ENCODE data around the gene LHFPL3. TPM values are rescaled to one million over a fixed set of nuclear protein-coding genes. Genes with fewer than 3 reads are reported as not detected.
"Not testable (repeated sequence)": the region's sequence is repeated elsewhere in the genome, so short reads cannot be mapped to it uniquely, and the experiment has no call there.

Gene LHFPL3
- total RNA-seq, 1 experiment from 2014 or later = not detected

DNA sequence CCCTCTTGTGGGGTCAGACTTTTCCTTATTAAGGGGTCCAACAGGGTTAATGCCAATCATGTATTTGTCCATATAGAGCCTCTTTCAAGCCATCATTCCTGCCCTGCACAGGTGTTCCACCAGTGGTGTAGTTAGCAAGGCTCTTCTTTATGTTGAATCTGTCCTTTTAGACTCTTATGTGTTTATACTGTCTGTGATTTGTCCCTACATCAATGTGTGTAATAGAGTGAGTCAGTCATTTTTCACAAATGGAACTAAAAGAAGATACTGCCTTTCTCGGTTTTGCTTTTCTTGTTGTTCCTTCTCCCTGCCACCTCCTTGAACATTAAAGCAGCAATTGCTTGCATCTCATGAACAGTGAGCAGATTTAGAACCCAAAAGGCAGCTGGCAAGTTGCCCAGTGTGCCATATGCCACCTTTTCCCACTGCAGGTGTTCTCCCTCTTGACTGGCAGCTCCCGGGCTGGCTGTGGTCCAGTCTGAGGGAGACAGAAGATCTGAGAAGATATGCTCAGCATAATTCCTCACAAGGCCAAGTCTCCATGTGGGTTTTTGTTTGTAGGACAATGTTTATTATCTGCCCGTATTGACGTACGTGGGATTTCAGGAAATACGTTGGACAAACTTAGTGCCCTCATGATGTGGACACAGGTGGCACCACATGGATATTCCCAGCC, 154.1 kb downstream of the LHFPL3 start:
- DNase-seq (ENCODE audit: low read depth) = no peak

DNA sequence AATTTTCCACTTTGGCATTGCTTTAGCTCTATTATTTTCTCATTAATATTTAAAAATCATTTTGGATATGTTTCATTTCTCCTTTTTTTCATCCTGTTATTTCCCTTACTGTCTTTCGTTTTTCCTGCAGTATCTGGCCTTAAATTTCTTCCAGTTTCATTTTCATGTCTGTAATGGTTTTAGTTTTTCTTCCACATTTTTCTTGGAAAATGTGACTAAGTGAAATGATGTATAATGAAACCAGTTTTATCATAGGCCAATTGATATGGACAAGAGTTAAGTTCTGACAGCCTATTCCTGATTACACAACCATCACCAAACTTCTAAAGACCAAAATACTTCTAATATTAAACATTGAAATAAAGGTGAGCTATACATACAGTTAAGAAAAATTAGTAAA, 158.5 kb downstream of the LHFPL3 start:
- DNase-seq (ENCODE audit: low read depth) = no peak

DNA sequence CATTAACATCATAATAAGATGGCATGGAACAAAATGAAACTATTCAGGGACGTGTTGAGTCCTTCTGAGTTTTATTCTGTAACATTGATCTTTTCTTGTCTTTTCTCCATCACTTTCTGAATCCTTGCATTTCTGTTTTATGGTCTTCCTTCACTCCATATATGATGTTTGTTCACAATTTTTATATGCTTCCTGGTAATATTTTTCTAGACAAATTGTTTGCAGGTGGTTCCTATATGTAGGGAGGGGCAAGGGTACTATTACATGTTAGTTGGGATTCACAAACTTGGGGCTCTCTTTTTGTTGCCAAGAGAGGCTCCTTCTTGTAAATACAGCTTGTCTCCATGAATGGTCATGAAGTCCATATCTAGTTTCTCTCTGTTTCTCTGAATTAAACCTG, 159.2 kb downstream of the LHFPL3 start:
- DNase-seq (ENCODE audit: low read depth) = no peak

DNA sequence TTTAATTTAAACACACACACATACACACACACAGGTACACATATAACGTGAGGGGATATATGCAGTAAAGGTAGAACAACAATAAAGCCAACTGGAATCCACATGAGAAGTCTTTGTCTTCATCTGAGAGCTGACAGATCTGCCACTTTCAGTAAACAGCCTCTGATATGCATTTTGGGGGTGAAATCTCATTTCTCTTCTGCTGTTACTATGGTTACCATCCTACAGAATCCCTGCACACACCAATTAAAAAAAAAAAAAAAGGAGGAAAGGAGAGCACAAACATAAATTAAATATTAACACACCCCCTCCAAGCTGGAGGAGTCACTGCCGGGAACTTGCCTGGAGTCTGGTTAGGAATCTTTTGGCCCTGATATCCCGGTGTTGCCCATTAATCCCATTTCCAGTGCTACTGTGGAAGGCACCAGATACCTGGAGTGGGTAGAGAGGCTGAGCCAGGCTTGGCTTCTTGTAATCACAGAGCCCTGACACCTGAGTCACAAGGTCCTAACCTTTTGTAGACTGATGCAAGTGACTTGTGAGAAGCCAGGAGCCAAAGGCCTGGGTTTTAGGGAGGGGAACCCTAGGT, 169.1 kb downstream of the LHFPL3 start:
- no peak for DNase-seq (ENCODE audit: low read depth)

DNA sequence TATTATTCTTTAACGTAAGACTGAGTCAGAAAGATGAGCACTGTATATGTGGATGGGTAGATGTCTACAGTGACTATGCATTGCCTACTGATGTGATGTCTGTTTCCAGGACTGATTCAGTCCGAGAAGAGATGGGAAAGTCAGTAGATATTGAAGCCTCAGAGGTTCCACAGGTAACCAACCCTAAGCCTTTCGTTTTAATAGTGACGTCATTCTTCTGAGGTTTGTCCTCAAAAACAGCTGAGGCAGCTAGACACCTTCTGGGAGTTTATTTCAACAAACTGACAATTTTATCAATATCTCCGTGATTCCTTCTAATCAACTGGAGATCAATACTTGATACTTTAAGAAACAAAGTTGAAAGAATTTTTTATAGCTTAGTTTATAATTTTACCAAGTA, 171.6 kb downstream of the LHFPL3 start:
- DNase-seq (ENCODE audit: low read depth) = no peak

DNA sequence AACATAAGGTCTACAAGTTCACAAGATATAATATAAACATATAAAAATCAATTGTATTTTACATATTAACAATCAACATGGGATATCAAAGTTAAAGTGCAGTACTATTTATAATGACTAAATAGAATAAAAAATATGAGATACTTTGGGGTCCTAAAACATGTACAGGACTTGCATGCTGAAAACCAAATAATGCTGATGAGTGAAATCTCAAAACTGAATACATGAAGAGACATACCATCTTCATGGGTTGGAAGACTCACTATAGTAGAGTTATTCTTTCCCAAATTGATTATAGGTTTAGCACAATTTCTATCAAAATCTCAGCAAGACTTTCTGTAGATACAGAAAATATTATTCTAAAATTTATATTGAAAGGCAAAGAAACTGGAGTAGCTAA, 181.5 kb downstream of the LHFPL3 start:
- no peak for DNase-seq (ENCODE audit: low read depth)

DNA sequence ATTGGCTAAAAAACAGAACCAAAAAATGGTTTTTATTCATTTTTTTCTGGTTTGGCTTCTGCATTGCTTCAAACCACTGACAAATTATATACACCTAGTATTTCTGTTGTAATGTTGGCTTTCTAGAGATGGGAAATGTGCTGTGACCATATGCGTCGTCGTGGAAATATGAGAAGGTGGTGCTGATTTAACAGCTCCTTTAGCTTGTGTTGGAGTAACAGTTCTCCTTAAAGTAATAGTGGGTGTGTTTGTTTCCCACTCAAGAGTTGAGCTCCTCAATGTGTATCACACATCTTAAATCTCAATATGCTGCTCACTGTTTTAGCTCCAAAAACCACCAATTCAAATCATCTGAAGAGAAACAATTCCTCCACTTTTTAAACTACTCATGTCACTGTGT, 196.4 kb downstream of the LHFPL3 start:
- no peak for DNase-seq (ENCODE audit: low read depth)

DNA sequence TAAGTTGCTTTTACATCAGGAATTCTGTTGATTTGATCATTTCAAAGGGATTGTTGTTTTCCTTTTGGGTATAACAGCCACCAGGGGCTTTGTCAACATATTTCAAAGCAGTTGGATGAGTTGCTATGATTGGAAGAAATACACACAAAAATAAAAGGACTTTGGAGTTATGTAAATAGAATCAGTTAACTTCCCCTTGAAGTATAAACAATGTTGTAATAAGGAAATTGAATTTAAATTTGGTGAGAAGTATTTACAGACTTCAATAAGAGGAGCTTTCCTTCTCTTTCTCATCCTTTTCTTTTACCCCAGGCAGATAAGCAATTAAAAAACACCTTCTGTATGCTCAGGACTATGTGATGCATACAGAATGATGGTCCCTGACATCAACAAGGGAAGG, 199.7 kb downstream of the LHFPL3 start:
- DNase-seq (ENCODE audit: low read depth) = no peak

DNA sequence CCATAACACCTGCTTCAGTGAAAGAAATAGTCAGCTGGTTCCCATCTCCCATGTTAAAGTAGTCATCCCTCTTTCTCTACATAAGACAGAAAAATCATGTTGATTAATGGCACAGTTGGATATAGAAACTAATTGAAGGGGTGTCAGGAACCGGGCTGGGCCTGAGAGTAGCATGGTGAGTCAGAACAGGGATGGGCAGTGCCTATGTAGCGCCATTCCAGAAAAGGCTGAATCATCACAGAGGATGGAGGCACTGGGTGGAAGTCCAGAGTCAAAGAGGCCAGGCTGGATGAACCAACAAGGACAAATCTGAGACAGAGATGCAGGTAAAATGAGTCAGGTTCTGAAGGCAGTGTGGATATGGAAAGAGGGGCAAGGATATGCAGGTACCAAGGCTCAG, 201.2 kb downstream of the LHFPL3 start:
- no peak for DNase-seq (ENCODE audit: low read depth)

DNA sequence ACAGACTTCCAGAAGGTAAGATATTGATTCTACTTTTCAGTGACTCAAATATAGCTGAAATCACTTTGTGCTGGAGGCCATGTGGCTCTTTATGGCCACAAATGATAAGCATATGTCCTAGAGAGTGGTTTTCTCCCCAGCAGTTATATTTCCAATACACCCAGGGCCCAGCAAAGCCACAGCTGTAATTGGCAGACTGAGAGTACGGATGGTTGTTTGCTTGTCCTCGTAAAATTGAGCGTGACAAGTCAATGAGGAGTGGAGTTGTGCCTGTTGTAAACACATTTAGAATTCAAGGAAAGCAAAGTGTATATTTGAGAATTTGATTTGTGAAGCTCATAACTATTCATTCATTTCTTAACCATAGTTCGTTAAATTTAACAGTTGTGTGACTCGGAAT, 201.8 kb downstream of the LHFPL3 start:
- DNase-seq (ENCODE audit: low read depth) = no peak

DNA sequence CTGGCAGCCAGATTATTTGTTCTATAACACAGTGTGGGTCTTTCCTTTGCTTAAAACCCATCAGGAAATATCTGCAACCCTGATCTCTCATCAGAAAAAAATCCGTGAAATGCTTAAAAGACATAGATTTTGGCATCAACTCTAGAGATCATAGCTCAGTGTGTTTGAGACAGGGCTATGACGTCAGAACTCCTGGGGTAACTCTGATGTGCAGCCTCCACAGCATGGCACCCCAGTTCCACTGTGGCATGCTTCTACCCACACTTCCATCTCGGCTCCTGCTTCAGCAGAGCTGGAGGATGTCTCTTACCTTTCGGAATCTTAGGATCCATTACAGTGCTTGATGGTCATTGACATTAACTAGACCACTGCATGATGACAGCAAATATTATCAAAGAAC, 205.7 kb downstream of the LHFPL3 start:
- DNase-seq (ENCODE audit: low read depth) = no peak

DNA sequence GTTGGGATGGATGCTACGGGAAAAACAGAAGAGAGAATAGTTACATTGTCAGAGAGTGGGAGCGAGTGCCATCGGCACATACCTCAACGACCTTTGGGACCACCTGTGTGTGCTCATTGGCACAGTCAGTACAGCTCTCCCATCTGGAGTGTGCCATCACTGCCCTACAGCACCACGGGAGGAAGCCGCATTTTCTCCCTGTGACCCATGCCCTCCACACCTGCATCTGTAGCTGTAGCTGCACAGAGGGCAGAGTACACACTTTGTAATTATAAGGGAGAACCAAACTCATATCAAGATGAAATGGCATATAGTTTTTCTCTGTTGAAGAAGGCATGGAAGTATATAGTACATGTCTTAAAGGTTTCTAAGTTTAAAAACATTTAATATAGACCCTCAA, 207.4 kb downstream of the LHFPL3 start:
- no peak for DNase-seq (ENCODE audit: low read depth)

DNA sequence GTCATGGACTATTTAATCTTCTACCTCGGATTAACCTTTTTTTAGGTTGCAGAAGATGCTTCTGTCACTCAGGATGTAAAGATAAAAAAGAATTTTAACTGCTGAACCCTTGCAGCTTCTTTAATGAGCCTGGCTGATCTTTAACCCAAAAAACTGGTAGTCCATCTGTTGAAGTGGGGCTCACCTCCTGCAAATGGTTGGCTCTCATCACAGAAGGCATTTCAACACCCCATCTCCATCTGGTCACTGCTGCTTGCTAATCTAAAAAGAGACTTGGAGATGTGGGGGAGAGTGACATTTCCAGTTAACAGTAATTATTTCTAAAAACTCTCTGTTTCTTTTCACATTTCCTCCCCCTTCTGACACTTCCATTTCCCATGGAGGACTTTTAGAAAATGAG, 208.6 kb downstream of the LHFPL3 start:
- no peak for DNase-seq (ENCODE audit: low read depth)

DNA sequence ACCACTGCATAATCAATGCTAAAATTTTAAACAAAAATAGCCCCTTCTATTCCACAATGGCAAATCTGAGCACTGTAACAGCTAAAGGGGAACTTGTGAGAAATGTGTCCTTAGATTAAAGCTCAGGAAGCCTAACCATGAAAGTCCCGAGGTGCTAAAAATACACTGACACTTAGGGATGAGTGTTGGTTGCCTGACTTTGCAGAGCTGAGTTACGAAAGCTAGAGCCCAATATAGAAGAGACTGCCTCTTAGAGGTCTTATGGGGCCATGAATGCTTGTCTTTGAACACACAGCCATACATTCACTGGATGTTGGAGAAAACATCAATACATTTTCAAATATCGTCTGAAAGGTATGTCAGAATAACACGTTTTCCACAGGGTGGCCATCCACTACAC, 209.7 kb downstream of the LHFPL3 start:
- no peak for DNase-seq (ENCODE audit: low read depth)

DNA sequence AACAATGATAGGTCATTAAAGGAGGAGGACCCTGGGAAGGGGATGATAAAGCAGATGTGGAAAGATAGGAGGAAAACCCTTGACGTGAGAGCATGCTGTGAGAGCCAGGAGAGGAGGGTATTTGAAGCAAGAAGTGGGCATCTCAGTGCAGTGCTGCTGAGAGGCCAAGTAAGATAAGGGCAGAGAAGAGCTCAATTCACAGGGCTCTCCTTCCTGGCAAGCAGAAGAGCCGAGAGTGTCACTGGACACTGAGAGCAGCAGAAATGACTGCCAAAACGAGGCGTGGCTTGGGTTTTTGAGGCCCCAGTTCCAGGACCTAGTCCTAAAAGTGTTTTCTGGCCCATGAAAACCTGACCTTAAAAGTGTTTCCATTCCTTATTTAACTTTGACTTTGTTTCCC, 213.5 kb downstream of the LHFPL3 start:
- no peak for DNase-seq (ENCODE audit: low read depth)

DNA sequence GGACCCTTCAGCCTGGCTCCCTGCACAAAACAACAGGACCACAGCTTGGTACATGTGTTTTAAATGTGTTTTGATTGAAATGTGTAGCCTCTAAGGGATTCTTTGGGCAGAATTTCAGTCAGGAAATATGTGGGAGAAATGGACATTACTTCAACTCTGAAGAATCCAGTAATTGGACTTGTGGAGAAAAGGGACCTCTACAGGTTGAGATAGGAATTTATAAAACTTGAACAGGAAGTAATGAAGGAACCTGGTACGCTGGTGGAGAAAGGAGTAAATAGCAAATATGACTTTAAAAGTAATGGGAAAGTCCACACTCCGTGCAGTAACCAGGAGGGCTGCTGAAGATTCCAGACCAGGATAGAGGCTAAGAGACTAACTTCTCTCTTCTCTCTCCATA, 220.5 kb downstream of the LHFPL3 start:
- no peak for DNase-seq (ENCODE audit: low read depth)

DNA sequence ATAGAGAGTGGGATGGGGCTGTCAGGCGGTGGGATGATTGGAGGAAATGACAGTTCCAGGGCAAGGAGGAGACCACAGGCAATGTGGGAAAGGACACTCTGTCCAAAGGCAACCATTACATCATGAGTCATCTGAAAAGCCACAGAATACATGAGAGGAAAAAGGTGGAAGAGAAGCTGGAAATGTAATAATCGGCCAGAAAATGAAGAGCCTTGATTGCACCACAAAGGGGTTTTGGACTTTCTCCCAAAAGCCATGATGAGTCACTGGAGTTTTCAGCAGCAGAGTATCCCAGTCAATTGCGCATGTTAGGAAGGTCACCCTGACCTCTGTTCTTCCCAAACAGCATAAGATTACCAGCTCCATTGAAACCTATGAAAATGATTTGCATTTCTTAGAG, 222.0 kb downstream of the LHFPL3 start:
- peak; percentile 31 for DNase-seq (ENCODE audit: low read depth)

DNA sequence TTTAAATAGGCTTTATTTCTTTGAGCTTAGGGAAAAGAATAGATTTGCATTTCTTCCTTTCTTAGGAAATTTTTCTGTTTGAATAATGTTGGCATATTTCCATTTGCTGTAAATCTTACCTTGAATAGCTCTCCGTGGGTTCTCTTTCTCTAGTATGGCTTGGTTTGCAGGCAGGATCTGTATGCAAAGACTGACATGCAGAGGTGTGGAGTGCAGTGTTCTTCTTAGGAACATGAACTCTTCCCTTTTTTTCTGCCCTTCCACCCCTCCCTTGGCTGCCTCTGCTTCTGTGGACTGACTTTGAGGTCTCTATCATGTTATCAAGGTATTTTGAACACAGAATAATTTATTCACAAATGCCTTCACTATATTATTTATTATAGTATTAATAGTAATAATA, 222.8 kb downstream of the LHFPL3 start:
- DNase-seq (ENCODE audit: low read depth) = no peak

DNA sequence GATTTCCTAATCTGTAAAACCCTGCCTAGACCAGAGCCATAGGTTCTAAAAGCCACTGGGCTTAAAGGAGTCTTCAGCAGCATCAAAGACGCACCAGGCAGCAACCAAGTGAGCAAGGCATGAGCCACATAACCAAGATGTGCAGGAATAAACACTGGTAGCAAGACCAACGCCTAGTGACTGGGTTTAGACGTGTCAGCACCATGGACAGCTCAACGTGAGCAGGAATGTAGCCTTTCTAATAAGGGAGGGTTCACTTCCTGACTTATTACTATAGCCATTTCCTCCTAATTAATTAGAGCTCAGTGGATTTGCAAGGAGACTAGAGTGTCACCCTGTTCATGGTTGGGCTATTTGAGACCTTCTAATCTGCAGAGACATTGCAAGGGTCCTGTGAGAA, 223.7 kb downstream of the LHFPL3 start:
- peak; percentile 13 for DNase-seq (ENCODE audit: low read depth)

DNA sequence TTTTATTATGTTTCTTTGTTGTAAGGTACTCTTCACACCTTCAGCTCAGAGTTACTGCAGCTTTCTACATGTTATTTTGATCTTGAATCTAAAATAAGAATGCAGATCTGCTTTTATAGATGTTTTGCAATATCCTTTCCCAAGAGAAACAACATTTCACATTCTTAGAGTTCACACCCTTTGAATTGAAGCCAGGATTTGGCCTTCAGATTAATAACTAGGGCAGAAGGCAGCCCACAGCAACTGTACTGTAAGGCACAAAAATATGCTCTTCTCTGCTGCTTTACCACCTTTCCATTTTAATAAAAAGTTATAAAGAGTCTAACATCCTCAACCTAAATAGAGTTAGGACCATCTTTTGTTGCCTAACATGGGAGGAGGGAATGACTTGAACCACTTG, 224.7 kb downstream of the LHFPL3 start:
- no peak for DNase-seq (ENCODE audit: low read depth)

DNA sequence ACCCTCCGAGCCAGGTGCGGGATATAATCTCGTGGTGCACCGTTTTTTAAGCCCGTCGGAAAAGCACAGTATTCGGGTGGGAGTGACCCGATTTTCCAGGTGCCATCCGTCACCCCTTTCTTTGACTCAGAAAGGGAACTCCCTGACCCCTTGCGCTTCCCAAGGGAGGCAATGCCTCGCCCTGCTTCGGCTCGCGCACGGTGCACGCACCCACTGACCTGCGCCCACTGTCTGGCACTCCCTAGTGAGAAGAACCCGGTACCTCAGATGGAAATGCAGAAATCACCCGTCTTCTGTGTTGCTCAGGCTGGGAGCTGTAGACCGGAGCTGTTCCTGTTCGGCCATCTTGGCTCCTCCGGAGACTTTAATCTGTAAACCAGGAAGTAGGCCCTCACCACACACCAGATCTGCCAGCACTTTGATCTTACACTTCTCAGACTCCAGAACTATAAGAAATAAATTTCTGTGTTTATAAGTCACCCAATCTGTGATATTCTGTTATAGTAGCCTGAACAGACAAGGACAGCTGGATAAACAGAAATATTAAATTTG, 235.0 kb downstream of the LHFPL3 start:
- not testable (repeated sequence) for DNase-seq (ENCODE audit: low read depth)

DNA sequence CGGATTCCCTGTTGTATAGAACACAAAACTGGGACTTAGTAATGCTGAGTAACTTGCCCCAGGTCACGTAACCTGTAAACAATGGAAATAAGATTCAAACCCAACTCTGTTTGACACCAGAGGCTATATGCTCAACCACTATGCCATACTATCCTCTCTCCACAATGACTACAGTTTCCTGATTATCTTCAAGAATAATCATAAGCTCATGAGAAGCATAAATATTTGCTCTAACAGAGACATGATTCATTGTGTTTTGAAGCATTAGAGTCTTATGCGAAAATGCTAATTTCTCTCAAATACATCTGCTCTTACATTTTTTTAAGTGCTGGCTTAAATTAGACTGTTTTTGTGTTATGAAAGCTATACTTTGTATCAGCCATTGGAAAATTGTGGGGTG, 241.3 kb downstream of the LHFPL3 start:
- no peak for DNase-seq (ENCODE audit: low read depth)

DNA sequence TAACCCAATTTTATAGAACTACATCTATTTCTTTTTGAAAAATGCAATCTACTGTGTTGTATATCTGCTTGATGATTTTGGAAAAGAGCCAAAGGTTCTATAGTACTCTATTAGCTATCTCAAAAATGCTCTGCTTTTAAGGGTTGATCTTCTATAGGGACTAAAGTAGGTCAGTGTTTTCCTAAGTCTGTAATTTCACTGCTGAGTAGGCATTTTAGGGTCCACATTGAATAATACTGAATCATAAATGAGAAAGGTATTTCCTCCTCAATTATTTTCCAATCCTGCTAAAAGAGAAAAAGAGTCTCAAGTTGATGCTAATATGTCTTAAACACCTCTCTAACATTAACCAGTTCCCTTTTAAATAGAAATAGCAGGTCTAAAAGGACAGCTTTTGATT, 244.2 kb downstream of the LHFPL3 start:
- DNase-seq (ENCODE audit: low read depth) = no peak

DNA sequence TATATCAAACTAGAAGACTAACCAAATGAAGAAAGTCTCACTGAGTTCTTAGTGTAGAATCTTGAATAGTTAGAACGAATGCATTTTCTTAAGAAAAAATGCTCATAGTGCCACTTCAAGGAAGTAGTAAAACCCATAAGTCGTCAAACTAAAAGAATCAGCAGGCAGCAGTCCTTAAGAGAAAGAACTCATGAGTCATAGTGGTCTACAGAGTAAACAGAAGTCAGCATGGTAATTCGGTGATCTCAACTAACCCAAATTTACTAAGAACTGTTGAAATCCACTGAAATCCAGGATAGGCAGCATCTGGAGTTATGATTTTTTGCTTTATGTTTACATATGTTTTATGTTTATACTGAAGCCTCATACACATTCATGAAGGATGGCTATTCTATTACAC, 256.2 kb downstream of the LHFPL3 start:
- DNase-seq (ENCODE audit: low read depth) = no peak
